ENCODE measurements around the gene GID4. TPM values are rescaled to one million over a fixed set of nuclear protein-coding genes. Genes with fewer than 3 reads are reported as not detected.

Gene GID4
- total RNA-seq, 1 donor from 2014 or later: 7.4 TPM

GRCh38 chr17:18102640-18103039 lies 63.4 kb downstream of the GID4 start:
- no peak for DNase-seq

GRCh38 chr17:18105027-18105426 lies 65.8 kb downstream of the GID4 start:
- no peak for DNase-seq

DNA sequence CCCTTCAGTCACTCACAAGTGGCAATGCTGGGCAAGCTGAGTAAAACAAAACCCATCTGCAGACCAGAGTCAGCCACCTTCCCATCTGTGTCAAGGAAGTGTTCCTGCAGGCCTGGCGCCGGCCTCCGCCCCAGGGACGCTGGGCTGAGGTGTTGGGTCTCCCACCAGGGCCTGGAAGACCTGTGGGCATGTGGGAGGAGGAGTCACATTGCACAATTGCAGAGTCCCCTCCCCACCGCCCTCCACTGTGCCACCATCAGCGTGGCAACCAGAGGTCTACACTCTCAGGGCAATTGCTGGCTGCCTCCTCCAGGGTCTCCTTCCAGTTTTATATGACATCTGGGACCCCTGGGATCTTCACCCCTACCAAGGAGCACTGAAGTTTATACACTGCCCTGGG lies 66.4 kb downstream of the GID4 start:
- DNase-seq: no peak

GRCh38 chr17:18106211-18106610 lies 67.0 kb downstream of the GID4 start:
- no peak for DNase-seq

DNA sequence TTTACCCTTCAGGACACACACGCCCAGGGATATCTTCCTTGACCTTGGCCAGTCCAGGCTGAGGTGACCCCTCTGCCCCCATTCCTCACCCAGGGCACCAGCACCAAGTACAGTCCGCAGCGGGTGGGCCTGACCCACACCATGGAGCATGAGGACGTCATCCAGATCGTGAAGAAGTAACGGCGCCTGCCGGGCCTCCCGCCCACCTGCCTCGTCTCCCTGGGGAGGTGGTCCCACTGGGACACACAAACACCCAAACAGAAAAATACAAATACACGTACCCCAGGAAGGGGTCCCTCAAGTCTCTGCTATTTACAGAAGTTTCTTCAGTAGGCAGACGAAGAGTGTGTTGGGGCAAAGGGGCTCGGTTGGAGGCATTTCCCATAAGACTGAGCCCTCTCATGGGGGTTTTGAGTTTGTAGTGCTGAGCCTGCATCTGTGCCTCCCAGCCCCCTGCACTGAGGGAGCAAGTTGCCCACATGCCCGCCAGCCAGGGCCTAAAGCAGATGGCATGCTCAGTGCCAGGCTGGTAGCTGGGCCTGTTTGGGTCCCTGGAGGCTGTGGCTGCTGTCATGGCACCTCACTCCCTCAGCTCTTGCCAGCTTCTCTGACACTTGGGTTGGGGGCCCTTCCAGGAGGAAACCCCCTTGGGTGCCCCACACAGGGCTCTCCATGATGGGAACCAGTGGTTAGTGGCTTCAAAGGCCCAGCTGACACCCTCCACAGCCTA lies 68.0 kb downstream of the GID4 start:
- DNase-seq: no peak

- no peak for DNase-seq
Measured at GRCh38 chr17:18107971-18108370, 68.8 kb downstream of the GID4 start.

DNA sequence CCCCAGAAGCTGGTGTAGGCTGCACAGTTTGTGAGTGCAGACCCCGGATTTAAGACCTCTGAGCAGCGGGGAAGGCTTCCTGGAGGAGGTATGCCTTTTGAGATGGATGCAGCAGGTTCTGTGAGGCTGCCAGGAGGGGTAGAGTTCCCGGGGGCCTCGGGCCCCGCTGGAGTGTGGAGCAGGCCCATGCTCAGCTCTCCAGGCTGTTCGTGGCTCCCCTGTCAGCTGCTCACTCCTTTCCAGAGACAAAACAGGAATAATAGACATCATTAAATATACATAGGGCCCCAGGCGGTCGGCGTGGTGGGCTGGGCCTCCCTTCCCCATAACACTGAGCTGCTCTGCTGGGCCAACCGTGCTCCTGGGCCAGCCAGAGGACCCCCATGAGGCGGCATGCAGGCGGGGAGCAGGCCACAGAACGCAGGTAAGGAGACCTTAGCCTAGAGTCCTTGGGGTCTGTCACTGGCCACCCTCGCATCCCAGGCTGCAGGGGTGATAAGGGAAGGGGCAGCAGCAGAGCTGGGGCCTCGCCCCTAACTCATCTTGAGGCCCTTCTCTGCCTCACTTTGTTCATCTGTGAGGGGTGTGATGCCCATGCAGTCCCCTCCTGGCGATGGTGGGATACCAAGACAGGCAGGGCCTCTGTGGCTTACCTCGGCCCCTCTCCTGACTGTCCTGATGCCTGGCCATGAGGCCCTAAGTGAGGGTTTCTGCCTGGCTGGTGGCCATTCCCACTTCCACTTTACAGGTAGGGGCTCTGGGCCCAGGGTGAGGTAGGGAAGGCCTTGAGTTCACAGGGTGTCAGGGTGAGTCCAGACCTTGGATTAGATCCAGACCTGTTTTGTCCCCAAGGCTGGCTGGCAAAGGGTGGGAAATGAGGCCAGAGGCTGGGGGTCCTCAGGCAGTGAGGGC lies 69.4 kb downstream of the GID4 start, which contains the start of gene MYO15A:
MYO15A (plus strand) TSS at position 356 of the 912 bp plus-strand sequence. CDS start 10,045 bp downstream, outside the sequence.
- DNase-seq: no peak

DNA sequence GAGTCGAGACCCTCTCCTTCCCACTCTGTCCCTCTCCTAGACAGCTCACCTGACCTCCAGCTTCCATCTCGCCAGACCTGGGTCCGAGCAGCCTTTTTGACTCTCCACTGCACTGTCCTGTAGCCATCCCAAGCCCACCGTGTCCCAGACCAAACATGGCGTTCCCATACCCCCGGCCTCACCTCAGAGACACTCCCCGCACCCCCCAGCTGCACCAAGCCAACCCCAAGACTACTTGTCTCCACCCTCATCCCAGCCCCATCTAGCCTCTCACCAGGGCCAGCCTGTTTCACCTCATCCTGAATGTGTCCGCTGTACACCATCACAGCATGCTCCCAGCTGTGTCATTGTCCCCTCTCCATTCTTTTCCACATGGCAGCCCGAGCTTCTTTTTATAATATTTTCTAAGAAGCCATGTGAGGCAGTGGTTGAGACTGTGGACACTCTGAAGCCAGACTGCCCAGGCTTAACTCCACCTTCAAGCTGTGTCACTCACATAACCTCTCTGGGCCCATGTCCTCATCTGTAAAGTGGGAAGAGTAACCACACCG lies 70.8 kb downstream of the GID4 start:
- no peak for DNase-seq

DNA sequence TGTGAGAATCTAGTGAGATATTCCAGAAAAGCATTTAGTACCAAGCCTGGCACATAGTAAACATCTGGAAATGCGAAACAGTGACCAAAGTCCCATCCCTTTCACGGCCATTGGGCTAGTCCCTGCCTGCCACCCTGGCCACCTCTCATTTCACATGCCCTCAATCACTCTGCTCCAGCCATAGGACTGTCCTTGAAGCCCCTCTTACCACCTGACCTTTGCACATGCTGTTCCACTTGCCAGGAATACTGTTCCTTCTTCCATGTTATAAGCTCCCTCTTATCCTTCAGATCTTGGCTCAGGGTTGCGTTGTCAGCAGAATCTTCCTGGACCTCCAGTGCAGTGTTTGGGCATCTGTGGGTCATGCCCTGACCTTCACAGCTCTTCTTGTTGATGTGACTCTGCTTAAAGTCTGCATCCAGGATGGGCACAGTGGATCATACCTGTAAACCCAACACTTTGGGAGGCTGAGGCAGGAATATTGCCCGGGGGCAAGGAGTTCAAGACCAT lies 71.5 kb downstream of the GID4 start:
- no peak for DNase-seq

GRCh38 chr17:18111330-18111971 lies 72.2 kb downstream of the GID4 start:
- DNase-seq: no peak

- DNase-seq: no peak
Measured at GRCh38 chr17:18115517-18115916, 76.3 kb downstream of the GID4 start.

- DNase-seq: no peak
Measured at GRCh38 chr17:18116078-18116477, 76.9 kb downstream of the GID4 start.

DNA sequence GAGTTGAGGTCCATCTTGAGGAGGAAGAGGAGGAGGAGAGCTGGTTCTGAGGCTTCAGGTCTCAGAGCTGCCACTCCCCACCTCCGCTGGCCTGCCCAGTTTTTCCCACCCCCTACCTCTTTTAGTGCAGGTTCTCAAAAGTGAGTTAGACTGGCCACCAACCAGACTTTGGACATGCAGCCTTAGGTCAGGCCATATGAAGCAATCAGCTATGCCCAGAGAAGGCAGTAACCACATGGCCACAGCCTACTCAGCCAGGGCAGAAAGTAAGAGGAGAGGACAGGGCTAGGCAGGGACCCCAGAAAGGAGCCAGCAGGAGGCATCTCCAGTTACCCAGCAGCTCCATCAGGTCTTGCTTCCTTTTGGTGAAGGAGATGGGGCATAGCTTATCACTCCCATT lies 78.3 kb downstream of the GID4 start:
- no peak for DNase-seq

Other genes with a start within 250 kb of the GID4 start
- 89.3 TPM for gene SREBF1, start 202.4 kb upstream of the GID4 start, total RNA-seq
- gene TOM1L2, start 67.0 kb upstream of the GID4 start, total RNA-seq: 27.1 TPM
- 3.1 TPM for gene DRC3, start 66.5 kb upstream of the GID4 start, total RNA-seq
- 13.3 TPM for gene ATPAF2, start 240 bp upstream of the GID4 start, total RNA-seq
- gene DRG2, start 48.5 kb downstream of the GID4 start, total RNA-seq: 20.4 TPM
- gene MYO15A, start 69.3 kb downstream of the GID4 start, total RNA-seq: 0.59 TPM
- gene ALKBH5, start 144.4 kb downstream of the GID4 start, total RNA-seq: 48.7 TPM
- 17.7 TPM for gene LLGL1, start 186.2 kb downstream of the GID4 start, total RNA-seq
- 86.3 TPM for gene FLII, start 219.3 kb downstream of the GID4 start, total RNA-seq
- gene MIEF2, start 221.3 kb downstream of the GID4 start, total RNA-seq: 9.9 TPM